Cardiac muscle cell (in vitro differentiated cells and primary cell): ENCODE results near the gene DNHD1. TPM values are rescaled to one million over a fixed set of nuclear protein-coding genes. Genes with fewer than 3 reads are reported as not detected.

Source experiments
- DNase-seq, 2 donors: peaks; one replicate each; pipeline versions ENCODE4 v3.0.0 to v3.0.0-alpha.2; 2010 to 2017; ENCODE audit warnings: low read depth in 1 of 2, low spot score in 1 of 2
- H3K27ac ChIP-seq: fragments of 200-600 bp; sonication (generic); 2 replicates; pipeline ENCODE4 v1.5.1; 2016
- H3K27me3 ChIP-seq: fragments of 200-600 bp; sonication (generic); 2 replicates; pipeline ENCODE4 v1.6.0; 2016; ENCODE audit warnings: control low read depth
- H3K36me3 ChIP-seq: fragments of 200-600 bp; sonication (generic); 2 replicates; pipeline ENCODE4 v1.5.1; 2016; ENCODE audit warnings: control low read depth
- H3K4me1 ChIP-seq: fragments of 200-600 bp; sonication (generic); 2 replicates; pipeline ENCODE4 v1.8.1; 2017; ENCODE audit warnings: low read depth, mild to moderate bottlenecking, mixed run types
- H3K4me3 ChIP-seq: fragments of 200-600 bp; sonication (generic); 2 replicates; pipeline ENCODE4 v1.5.1; 2016; ENCODE audit warnings: mild to moderate bottlenecking
- H3K9me3 ChIP-seq: fragments of 200-600 bp; sonication (generic); 2 replicates; pipeline ENCODE4 v1.5.1; 2017; ENCODE audit warnings: low read depth, mild to moderate bottlenecking, control low read depth
- polyA plus RNA-seq: library from polyadenylated mRNA; unstranded; fragments of >200 nt; fragmentation: Nextera tagmentation; extraction: Ambion mirVana; gene quantifications from 2 replicates; pipeline ENCODE4 v1.2.1, GENCODE V29; 2016
- total RNA-seq: library from RNA; depleted of rRNA; stranded (reverse); fragments of >200 nt; gene quantifications from 2 replicates; pipeline ENCODE4 v1.2.3, GENCODE V29; 2016
- TF ChIP-seq, protein P1 (sequence below): IDR thresholded peaks from 2 replicates; pipeline ENCODE4 v1.5.1; 2012; ENCODE audit warnings: low read depth, mild to moderate bottlenecking, low read length

The DNHD1 gene
- total and polyA plus RNA-seq, 2 experiments from 2014 or later, result 8.8 to 24.5 TPM

DNA sequence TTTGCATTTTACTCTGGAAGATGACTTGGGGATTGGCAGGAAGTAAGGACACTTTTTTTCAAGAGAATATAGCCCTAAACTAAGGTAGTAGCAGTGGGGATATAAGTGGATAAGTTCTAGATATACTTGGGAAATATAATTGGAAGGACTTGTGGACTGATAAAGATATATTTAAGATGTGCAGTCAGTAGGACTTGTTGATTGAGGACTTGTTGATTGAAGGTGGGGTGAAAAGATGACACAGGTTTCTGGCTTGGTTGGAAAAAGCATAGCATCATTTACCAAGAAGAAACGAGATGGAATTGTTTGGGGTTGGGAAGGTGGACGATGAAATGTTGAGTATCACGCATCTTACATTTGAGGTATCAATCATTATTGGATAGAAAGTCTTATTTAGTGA, 116.4 kb downstream of the DNHD1 start:
- no peak for DNase-seq
- H3K27me3 ChIP-seq, result no peaks in the 10 kb centered on the region
- no peak overlapping the region for H3K4me3 ChIP-seq
- H3K36me3 ChIP-seq, result peaks cover 27% of the 10 kb centered on the region
- H3K9me3 ChIP-seq, result no peaks in the 10 kb centered on the region
- H3K27ac ChIP-seq, result peak overlapping the region; percentile 99
- TF ChIP-seq, protein P1, sequence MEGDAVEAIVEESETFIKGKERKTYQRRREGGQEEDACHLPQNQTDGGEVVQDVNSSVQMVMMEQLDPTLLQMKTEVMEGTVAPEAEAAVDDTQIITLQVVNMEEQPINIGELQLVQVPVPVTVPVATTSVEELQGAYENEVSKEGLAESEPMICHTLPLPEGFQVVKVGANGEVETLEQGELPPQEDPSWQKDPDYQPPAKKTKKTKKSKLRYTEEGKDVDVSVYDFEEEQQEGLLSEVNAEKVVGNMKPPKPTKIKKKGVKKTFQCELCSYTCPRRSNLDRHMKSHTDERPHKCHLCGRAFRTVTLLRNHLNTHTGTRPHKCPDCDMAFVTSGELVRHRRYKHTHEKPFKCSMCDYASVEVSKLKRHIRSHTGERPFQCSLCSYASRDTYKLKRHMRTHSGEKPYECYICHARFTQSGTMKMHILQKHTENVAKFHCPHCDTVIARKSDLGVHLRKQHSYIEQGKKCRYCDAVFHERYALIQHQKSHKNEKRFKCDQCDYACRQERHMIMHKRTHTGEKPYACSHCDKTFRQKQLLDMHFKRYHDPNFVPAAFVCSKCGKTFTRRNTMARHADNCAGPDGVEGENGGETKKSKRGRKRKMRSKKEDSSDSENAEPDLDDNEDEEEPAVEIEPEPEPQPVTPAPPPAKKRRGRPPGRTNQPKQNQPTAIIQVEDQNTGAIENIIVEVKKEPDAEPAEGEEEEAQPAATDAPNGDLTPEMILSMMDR, result no peak
- no peaks in the 10 kb centered on the region for H3K4me1 ChIP-seq

DNA sequence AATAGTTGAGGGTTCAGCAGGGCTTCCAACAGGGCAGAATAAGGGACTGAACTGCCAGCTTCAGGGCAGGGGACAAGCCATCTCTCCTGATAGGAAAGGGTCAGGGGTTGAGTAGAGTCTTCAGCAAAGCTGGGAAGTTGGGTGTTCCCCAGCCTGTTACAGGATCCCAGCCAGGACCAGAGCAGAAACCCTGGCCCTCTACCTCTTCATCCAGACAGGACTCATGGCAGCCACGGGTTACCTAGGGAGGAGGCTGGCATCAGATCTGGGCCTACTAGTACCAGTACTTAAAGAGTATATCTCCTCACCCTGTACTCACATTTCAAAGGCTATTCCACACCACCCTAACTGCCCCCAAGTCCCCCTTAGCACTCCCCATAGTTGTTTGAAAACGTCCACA, 117.4 kb downstream of the DNHD1 start:
- DNase-seq, result no peak
- Histone ChIP-seq H3K9me3 (no peaks in the 10 kb centered on the region), H3K4me1 (no peaks in the 10 kb centered on the region), H3K27ac (no peak overlapping the region), H3K36me3 (peaks cover 18% of the 10 kb centered on the region), H3K4me3 (no peak overlapping the region), H3K27me3 (no peaks in the 10 kb centered on the region)
- TF ChIP-seq, protein P1, result no peak

DNA sequence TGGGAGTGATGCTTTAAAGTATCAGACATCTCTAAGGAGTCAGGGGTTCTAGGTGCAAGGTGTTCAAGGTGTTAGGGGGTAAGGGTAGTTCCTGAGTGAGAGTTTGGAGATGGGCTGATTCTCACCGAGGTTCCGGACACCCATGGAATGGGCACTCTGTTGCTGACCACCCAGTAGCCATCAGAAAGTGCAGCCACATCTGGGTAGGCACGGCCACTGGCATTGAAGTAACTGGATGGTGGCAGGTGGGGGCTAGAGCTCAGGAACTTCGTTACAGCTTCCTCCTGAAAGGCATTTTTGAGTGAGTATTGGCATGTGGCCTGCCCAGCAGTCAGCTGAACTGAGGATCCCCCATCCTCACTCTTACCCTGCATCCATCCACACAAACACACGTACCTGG, 118.0 kb downstream of the DNHD1 start:
- DNase-seq, result no peak
- no peak overlapping the region for H3K4me3 ChIP-seq
- TF ChIP-seq, protein P1, result no peak
- H3K27ac ChIP-seq, result no peak overlapping the region
- no peaks in the 10 kb centered on the region for H3K4me1 ChIP-seq
- no peaks in the 10 kb centered on the region for H3K27me3 ChIP-seq
- H3K36me3 ChIP-seq, result peaks cover 12% of the 10 kb centered on the region
- no peaks in the 10 kb centered on the region for H3K9me3 ChIP-seq

DNA sequence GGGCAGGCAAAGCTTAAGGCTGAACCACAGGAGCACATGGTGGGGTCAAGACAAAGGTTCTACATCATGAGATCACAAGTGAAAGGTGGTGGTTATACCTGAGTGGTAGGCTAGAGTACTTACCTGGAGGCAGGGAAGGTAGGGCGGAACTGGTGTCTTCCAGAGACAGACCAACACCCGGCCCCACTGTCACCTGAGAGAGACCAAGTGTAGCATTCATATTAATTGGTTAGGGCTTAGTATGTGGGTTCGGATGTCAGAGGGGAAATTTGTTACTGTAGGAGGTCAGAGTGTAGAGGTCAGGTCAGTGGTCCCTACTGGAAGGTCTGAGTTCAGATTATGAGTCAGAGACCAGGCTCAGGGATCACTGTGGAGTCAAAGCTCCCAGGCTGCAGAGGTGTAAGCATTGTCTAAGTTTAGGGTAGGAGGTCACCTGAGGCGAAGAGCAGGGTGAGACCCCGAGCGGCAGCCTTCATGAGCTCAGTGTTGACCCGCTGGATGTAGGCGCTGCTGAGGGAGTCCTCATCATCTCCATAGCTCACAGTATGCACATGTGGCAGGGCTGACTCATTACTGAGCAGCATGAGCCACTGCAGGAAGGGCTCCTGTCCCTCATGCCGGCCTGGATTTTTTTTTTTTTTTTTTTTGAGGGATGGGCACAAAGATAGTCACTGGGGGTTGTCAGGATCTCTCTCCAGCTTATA, 119.0 kb downstream of the DNHD1 start:
- no peaks in the 10 kb centered on the region for H3K4me1 ChIP-seq
- TF ChIP-seq, protein P1, result no peak
- H3K36me3 ChIP-seq, result peaks cover 2% of the 10 kb centered on the region
- no peaks in the 10 kb centered on the region for H3K9me3 ChIP-seq
- DNase-seq, result no peak
- no peak overlapping the region for H3K4me3 ChIP-seq
- no peaks in the 10 kb centered on the region for H3K27me3 ChIP-seq
- H3K27ac ChIP-seq, result no peak overlapping the region

DNA sequence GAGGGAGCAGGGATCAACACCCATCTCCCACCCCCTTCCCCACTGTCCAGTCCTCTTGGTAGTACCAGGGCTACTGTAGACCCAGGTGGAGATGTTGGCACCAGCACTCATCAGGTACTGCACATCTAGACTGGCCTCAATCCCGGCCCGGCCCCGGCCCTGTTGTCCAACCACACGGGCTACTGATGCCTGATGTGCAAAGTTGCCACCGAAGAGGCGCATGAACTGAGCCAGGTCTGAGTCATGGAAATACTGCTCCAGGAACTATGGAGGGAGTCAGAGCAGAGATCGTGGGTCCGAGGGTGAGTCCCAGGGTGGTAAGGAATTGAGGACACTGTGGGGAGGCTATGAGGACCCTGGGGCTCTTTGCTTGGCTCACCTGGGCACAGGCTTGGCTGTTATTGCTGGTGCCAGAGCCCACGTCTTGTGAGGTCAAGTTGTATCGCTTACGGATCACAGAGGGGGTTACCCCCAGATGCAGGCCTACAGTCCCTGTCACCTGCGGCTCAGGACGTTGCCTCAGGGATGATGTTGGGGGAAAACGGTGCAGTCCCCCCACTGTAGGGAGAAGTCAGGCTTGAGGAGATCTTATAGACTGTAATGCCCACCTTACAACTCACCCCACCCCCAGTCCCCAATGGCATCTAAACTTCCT, 119.6 kb downstream of the DNHD1 start:
- no peak for DNase-seq
- Histone ChIP-seq H3K27me3 (no peaks in the 10 kb centered on the region), H3K9me3 (no peaks in the 10 kb centered on the region), H3K4me1 (no peaks in the 10 kb centered on the region), H3K27ac (no peak overlapping the region), H3K36me3 (no peaks in the 10 kb centered on the region), H3K4me3 (no peak overlapping the region)
- TF ChIP-seq, protein P1, result no peak
